ENCODE data around the gene TAF10.

Gene TAF10

DNA sequence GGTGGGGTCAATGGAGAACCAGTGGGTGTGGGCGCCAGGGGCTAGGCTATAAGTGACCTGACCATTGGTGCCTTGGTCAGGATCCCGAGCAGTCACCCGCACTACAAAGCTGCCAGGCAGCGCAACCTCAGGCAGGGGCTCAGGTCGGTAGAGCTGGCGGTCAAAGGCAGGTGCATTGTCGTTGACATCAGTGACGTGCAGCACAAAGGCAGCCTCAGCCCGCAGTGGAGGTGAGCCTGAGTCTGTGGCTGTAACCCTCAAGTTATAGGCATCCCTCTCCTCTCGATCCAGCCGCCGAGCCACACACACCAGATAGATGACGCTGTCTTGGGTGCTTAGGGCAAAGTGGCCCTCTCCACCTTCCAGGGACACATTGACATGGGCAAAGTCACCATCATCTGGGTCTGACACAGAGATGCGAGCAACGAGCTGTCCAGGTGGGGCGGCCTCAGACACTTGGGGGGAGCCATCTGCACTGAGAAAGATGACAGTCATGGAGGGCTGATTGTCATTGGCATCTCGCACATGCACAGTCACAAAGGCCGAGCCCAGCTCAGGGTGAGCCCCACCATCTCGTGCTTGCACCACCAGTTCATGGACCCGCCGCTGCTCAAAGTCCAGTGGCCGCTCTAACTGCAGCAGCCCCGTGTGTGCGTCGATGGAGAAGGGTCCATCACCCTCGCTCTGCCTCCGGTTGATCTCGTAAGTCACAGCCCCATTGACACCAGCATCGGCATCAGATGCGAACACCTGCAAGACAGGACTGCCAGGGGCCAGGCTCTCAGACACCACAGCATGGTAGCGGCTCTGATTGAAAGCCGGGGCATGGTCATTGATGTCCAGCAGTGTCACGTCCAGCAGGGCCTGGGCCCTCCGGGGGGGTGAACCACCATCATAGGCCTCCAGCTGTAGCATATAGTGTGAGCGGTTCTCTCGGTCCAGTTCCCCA lies 28.3 kb upstream of the TAF10 start:
- no peak for DNase-seq

DNA sequence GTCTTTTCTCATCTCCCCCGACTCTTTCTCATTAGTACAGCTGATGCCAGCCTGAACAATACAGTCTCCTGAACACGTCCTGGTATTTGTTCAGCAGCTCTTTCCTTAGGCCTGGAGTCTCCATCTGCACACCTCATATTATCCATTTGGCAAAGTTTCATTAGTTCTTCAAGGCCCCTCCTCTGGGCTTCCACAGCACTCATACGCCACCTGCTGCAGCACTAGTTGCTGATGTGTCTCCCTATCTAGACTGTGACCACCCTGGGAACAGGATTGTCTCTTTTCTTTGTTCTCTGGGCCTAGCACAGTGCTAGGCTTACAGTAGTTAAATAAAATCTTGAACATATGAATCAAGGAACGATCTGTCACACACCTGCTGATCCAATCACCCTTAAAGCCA lies 26.4 kb upstream of the TAF10 start:
- no peak for DNase-seq

DNA sequence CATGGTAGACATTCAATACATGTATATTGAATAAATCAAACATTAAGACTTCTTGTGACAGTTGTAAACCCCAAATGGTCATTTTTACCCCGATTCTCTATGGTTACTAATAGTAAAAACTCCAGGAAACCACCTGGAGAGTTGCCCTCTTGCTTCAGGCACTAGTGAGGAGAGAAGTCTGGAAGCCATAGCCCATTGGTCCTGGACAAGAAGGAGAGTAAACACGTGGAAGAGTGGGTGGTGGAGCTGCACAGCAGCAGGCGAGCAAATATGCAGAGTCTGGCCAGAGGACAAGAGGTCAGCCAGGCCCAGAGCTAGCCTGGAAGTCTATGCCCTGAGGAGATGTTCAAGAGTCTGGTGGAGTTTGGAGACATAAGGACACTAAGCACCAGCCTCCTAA lies 25.9 kb upstream of the TAF10 start:
- no peak for DNase-seq

DNA sequence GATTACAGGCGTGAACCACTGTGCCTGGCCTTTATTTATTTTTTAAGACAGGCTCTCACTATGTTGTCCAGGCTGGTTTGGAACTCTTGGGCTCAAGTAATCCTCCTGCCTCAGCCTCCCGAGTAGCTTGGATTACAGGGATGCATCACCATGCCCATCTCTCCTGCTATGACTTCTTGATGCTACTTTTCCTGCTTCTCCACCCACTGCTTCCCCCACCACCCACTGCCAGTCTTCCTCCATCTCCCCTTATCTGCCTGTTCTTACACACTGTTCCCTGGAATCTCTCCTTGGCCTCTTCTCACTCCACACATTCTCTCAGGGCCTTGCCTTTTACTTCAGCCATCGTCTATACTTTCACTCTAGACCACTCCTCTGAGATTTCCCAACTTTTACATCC lies 24.5 kb upstream of the TAF10 start:
- no peak for DNase-seq

DNA sequence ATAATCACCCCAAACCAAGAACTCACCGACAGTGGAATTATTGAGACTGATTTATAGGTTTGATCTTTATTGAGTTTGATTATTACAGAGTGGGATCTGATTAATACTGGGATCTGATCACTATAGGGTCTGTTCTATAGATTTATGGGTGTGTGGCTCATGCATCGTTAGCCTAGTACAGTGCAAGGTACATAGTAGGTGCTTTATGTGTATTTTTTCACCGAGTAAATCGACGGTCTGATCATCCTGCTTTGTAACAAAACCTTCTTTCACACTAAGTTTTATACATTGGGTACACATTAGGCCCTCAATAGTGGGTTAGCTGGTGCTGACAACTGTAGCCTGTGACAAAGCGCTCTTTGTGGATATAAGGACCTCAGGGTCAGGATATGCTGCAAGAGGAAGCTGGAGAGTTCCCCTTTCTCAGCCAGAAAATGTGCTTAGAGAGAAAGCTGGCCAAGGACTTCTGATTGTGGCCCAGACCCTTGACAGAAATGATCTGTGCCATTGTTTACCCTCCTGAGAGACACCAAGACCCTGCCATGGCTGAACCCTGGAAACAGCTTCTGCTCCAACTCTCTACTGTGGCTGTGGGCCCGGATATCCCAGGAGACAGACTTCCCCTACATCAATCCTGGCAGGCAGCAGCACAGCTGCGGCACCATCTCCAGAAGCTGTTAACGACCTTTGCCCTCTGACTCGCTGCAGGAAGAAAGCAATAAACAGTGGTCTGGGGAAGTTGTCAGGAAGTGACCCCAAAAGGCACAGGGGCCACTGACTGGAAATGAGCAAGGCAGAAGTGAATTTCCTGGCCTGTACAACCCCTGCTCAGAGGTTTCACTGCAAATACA lies 23.3 kb upstream of the TAF10 start:
- no peak for DNase-seq

DNA sequence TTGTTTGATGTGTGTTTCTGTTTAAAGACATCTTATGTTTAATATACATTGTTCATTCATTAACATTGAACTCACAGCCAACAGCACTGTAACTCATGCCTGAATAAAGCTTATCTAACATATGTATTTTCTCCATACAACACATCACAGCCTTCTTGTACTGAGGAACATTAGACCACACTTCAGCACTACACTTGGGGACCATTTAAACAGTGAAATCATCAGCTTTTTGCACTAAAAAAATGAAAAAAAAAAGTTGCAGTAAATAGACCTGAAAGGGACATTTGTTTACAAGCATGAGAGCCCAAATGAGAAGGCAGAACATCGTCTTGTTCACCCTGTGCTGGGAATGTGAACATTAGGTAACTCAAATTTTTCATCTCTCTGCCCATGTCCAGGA lies 22.5 kb upstream of the TAF10 start:
- no peak for DNase-seq

DNA sequence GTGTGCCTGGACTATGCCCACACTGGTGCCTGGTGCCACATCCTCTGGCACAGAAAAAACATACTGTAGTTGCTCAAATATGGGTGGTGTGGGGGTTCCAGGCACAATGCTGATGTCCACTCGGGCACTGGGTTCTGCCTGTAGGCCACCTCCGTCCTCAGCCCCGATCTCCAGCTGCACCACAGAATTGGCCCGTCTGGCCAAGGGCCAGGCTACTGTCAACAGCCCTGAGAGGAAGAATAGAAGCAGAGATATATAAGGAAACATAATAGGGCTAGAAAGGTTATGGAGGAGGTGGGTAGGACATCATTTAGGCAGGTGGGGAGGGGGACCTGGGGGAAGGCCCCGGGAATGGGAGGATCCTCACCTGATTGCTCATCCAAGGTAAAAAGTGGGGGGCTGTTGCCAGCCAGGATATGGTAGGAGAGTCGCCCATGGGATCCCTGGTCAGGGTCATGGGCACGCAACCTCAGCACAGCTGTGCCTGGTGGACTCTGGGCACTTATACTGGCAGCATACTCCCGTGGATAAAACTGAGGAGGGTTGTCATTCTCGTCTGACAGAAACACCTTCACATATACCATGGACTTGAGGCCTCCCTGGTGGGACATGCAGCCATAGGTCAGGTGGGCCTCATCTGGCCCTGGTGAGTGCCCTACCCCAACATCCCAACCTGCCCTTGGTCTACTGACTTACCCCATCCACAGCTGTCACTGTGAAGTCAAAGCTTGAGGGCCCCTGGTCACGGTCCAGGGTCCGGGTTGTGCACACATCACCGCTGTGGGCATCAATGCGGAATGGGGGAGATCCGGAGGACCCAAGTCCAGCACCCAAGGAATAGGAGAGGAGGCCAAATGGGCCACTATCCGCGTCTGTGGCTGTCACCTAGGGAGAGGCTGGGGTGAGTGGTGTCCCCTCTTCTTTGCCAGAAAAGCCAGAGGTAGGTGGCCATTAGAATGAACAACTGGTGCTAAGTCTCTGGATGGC lies 21.7 kb upstream of the TAF10 start:
- DNase-seq: no peak

DNA sequence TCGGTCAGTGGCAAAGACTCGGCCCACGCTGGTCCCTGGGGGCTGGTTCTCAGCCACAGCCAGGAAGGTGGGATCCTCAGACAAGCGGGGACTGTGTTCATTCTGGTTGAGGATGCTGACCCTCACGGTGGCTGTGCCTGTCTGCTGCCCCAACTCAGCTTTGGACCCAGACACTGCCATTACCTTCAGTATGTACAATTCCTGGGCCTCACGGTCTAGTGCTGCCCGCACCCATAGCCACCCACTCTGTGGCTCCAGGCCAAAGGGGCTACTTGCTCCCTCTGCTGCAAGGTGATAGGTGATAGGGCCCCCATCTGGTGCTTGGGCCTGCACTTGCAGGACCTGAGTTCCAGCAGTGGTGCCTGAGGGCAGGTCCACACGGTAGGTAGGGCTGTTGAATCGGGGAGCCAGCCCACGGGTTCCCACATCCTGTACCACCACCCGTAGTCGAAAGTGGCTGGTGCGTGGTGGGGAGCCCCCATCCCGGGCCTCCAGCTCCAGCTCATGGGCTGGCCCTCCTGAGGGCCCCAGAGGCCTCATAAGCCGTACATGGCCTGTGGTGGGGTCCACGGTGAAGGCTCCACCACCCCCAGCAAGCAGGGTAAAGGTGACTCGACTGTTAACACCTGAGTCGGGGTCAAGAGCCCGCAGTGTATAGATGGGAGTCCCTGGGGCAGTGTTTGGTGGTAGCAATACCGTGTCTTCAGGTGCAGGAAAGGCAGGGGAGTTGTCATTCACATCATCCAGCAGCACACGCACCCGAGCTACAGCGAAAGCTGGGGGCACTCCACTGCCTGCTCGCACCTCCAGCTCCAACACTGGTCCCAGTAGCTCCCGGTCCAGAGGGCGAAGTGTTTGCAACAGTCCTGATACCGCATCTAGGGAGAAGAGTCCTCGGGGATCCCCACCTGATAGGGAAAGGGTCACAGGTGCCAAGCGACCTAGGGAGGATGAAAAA lies 20.4 kb upstream of the TAF10 start:
- no peak for DNase-seq

DNA sequence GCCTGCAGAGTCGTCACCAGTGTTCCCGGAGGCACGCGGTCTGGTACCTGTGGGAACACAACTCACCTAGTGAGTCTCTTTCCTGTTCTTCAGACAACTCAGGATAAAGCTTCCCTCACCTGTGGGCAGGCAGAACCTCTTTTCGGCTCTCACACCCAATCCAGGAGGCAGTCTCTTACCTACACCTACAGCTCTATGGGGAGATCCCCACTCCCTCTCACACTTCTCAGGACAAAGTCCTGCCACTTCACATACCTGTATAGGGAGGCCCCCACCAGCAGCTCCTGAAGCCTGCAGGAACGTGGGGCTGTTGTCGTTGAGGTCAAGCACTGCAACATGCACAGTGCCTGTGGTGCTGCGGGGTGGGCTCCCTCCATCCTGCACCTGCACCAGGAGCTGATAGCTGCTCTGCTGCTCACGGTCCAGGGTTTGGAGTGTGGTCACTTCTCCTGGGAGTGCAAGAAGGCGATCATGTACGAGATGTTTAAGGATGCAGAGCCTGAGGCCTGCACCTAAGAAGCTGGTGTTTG lies 19.4 kb upstream of the TAF10 start:
- DNase-seq: no peak

DNA sequence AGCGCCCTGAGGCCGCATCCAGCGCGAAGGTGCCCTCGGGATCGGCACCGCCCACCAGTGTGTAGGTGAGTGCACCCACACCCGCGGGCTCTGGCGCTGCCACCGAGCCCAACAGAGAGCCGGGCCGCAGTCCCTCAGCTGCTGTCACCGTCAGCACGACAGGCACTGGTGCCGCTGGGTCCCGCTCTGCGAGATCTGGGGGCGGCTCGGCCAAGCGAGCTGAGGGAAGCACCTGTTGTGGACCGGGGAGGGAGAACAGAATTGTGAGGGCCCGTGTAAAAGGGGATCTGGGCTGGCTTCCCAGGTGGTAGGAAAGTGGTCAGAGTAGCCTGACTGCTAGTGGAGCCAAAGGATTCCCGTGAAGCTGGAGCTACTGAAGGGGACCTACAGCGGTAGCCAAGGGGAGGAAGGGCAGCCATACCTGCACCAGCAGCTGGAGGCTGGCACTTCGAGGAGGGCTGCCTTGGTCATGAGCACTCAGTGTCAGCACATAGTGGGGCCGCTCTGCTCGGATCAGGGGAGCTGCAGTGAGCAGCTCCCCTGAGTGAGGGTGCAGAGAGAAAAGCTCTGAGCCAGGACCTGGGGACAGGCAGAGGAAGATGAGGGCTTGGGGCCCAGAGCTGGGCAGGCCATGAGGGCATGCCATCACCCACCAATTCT lies 18.7 kb upstream of the TAF10 start:
- no peak for DNase-seq

DNA sequence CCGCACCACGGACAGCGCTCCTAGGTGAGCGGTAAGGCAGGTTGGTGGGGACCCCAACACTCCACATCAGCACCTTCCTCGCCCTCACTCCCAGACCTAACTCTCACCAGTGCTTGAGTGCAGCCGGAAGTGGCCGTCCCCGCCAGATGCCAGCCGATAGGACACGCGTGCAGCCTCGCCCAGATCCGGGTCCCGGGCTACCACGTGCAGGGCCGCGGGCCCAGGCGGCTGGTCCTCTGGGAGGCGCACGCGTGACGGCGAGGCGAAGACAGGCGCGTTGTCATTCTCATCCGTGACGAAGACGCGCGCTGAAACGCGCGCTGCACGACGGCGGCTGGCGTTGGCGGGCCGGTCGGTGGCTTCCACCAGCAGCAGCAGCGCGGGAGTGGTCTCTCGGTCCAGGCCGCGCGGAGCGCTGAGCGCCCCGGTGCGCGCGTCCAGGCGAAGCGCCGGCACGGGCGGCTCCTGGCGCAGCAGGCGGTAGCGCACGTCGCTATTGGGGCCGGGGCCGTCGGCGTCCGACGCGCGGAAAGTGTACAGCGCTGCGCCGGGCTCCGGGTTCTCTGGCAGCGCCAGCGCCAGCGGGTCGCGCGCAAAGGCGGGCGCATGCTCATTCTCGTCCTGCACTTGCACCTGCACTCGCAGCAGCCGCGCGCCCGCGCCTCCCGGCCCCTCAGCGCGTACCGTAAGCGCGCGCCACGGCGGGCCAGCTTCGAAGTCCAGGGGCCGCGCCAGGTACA lies 18.0 kb upstream of the TAF10 start:
- DNase-seq: peak; percentile 41 to 56

DNA sequence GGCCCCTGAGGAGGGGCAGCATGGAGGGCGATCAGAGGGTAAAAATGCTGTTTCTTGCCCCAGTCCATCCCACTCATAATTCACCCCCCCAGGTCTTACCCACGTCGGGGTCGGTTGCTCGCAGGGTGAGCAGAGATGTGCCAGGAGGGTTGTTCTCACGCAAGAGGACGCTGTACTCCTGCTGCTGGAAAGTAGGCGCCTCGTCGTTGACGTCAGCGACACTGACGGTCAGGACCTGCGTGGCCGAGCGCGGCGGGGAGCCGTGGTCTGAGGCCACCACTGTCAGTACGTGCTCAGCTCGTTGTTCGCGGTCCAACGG lies 17.5 kb upstream of the TAF10 start:
- DNase-seq: no peak

DNA sequence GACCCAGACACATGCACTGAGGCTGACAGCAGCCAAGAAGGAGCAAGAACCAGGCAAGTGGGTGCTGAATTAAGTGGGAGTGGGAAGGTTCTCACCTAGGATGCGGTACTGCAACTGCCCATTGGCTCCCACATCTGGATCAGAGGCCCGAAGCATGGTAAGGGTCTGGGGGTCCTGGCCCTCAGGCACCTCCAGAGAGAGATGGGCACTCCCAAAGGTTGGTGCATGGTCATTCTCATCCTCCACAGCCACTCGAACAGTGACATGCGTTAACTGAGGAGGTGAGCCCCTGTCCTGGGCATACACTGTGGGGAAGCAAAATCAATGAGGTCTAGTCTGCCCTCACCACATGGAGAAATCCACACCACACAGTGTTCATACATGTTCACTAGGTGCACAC lies 16.5 kb upstream of the TAF10 start:
- DNase-seq: no peak

DNA sequence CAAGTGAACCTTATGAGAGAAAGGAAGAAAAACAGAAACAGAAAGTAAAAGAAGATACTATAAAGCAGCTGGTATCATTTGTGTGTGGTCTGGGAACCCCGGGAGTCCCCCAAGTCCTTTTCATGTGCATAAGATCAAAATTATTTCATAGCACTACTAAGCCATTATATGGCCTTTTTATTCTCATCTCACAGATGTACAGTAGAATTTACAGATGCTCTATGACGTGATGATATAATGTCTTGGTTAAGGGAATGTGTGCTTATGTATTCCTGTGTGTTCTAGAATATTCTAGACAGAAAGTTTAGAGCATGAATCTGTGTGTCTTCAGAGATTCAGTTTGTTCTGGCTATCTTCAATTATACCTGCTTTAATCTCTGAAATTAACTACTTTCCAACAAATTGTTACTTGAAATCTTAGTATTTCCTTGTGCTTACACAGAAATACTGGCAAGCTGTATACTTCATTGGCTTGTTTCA lies 15.8 kb upstream of the TAF10 start:
- DNase-seq: no peak

DNA sequence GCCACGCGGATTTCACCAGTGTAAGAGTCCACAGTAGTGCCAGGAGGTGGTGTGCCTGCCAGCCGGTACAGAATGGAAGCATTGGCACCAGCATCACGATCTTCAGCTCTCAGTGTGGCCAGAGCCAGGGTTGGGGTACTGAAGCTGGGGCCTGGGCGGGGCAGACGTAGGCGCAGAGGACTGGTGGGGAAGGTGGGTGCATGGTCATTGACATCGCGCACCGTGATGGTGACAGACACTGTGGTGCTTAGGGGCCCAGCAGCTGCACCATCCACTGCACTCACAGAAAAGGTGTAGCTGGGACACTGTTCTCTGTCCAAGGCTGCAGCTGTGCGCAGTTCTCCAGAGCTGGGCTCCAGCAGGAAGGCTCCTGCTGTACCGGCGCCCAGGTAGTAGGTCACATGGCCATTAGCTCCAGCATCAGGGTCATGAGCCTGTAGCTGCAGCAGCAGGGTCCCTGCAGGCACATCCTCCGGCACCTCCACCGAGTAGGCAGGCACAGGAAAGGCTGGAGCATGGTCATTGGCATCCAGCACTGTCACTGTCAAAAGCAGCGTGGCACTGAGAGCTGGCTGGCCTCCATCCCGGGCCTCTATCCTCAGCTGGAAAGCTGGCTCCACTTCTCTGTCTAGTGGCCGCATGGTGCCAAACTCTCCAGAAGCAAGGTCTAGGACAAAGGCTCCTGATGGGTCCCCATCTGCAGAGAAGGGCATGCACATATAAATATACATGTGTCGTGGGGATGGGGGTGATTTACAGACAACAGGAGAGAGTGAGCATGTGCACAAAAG lies 15.2 kb upstream of the TAF10 start:
- no peak for DNase-seq

DNA sequence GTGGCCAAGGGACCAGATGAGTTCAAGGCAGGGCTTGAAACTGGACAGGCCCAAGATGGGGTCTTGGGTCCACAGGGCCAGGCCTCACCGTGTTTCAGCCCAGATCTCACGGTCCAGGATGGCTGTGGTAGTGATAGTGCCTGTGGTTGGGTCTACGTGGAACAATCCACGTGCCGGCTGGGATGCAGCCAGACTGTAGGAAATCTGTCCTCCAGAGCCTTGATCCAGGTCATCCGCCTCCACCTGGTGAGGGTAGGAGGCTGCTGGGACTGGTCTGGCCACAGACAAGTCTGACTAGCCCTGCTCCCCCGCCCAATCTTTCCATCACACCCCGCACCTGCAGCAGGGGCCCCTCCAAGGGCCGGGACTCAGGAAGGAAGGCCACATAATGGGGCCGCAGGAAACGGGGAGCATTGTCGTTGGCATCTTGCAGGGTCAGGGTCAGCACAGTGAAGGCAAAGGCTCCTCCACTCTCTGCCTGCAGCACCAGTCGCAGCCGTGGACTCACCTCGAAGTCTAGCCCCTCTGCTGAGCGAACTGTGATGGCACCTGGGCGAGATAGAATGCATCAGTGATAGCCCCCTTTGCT lies 13.9 kb upstream of the TAF10 start:
- DNase-seq: no peak

DNA sequence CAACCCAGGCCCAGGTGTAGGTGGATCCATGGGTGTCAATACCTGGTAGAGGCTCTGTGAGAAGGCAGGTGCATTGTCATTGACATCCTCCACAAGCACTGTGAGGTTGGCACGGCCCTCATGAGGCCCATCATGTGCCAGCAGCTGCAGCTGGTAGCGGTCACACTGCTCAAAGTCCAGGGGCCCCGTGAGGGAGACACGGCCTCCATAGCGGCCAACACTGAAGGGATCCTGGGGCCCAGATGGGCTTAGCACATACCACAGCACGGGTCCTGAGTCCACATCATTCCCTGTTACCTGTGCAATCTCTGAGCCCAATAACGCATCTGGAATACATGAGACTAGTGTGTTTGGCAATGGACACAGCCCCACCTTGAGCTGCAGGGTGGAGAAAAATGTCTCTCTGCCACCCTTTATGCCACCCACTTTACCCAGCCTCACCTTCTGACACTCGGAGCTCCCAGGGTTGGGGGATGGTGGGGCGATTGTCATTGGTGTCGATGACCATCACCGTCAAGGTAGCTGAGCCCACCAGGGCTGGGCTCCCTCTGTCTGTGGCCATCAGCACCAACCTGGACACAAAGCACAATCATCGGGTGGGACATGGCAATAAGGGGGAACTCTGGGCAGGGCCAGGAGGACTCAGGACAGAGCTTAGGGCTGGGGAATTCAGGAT lies 13.3 kb upstream of the TAF10 start:
- DNase-seq: no peak
